ENCODE results near the gene CFAP65. TPM values are rescaled to one million over a fixed set of nuclear protein-coding genes. Genes with fewer than 3 reads are reported as not detected.

Gene CFAP65
- total RNA-seq, 2 donors from 2014 or later, result 4.4 TPM; not detected in 1

DNA sequence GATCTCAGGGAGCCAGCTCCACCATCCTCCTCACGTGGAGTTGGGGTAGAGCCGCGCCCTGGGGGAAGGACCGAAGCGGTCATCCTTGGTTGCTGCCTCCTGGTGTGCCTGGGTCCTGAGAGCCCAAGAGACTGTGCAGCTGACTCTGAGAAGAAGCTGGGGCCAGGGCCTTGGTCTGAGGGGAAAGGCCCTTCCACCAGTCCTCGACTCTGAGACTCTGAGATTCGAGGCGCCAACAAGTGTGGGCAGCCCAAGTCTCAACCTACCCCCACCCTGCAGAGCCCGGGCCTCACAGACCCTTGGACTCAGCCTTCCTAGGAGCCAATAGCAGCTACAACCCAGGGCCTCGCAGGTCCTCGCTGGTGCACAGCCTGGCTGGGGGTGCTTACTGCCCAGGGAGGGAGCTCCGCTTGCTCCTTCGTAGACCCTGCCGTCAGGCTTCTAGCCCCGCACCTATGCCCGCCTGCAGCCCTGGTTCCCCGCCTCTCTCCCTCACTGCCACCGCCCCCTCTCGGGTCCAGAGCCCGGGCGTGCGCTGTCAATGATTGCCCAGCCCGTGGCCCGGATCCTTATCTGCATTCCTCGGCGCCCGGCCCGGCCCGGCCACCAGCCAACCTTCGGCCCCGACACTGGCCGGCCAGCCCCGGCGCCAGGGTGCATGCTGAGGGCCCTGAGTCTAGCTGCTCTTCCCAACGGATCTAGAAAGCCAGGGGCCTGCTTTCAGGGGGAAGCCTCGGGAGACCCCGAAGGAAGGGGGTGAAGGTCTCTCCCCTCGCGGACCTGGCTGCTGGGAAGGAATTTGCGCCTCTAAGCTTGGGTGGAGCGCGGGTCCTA is 17.4 kb upstream of the CFAP65 start:
- TF ChIP-seq POLR2A (IDR thresholded peaks at IDR 0.05) (no peak), CTCF (IDR thresholded peaks at IDR 0.05) (no peak), POLR2AphosphoS5 (IDR thresholded peaks at IDR 0.05) (no peak)
- WGBS, result 5% methylated on average over 37 of the region's 42 CpGs
- H3K27ac ChIP-seq, result peak overlapping the region in 1 of 2 donors; percentile 1
- H3K9me3 ChIP-seq, result no peaks in the 10 kb centered on the region
- peak overlapping the region; percentile 23 to 45 for H3K4me3 ChIP-seq
- intact Hi-C loops (cut with DNase I), result loop anchor here (2.0 to 5.0 kb wide), 2 partner anchors 59 to 96 kb away; no protein-coding TSS in a partner anchor
- no peaks in the 10 kb centered on the region for H3K36me3 ChIP-seq
- DNase-seq (ENCODE audit: low spot score), result no peak
- H3K27me3 ChIP-seq (replicated peaks; ENCODE audit: insufficient read depth), result peaks cover 3% of the 10 kb centered on the region
- peaks cover 16% of the 10 kb centered on the region for H3K4me1 ChIP-seq (replicated peaks)

DNA sequence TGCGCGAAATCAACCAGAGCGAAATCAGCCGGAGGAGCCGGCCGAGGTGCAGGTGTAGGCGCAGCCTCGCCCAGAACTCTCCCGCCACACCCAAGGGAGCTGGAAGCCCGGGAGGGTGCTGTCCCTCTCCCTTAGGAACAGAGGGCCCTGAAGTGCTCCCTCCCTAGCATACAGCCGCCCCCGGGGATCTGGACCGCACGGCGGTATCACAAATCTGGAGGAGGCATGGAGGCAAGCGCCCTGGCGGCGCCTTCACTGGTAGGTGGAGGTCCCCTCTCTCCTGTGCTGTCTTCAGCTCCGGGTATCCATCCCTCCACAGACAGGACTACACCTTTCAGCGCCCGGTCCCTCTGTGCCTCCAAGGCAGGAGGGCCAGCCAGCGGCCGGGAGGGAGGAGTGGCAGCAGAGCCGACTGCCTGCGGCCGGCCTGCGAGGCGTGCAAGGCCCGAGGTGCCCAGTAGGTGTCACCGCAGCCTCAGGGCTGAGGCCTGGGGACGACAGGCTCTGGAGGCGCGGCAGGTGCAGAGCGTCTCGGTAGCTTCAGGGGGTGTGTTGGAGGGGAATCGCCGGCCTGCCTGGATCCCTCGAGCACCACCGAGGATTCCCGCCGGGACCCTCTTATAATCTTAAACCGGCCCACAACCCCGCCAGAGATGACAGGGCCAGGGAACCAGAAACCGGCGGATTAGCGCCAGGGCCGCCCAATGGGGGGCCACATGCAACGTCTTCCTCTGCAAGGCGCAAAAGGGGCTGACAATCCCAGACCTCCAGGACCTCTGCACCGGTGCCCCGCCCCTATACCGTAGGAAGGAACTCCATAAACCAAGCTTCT is 16.6 kb upstream of the CFAP65 start:
- TF ChIP-seq POLR2AphosphoS5 (IDR thresholded peaks at IDR 0.05), result peak; percentile 41
- TF ChIP-seq CTCF (IDR thresholded peaks at IDR 0.05), result peak; percentile 77 to 97 (median 89)
- TF ChIP-seq POLR2A (IDR thresholded peaks at IDR 0.05), result no peak
- Histone ChIP-seq H3K4me3 (peak overlapping the region in 1 of 2 donors; percentile 45), H3K9me3 (no peaks in the 10 kb centered on the region), H3K4me1 (replicated peaks) (peaks cover 16% of the 10 kb centered on the region), H3K36me3 (no peaks in the 10 kb centered on the region), H3K27ac (no peak overlapping the region), H3K27me3 (replicated peaks; ENCODE audit: insufficient read depth) (peaks cover 3% of the 10 kb centered on the region)
- intact Hi-C loops (cut with DNase I), result loop anchor here (2.0 to 5.0 kb wide), 2 partner anchors 59 to 97 kb away; no protein-coding TSS in a partner anchor
- DNase-seq (ENCODE audit: low spot score), result peak; percentile 70
- 7% methylated on average over 29 of the region's 52 CpGs for WGBS

DNA sequence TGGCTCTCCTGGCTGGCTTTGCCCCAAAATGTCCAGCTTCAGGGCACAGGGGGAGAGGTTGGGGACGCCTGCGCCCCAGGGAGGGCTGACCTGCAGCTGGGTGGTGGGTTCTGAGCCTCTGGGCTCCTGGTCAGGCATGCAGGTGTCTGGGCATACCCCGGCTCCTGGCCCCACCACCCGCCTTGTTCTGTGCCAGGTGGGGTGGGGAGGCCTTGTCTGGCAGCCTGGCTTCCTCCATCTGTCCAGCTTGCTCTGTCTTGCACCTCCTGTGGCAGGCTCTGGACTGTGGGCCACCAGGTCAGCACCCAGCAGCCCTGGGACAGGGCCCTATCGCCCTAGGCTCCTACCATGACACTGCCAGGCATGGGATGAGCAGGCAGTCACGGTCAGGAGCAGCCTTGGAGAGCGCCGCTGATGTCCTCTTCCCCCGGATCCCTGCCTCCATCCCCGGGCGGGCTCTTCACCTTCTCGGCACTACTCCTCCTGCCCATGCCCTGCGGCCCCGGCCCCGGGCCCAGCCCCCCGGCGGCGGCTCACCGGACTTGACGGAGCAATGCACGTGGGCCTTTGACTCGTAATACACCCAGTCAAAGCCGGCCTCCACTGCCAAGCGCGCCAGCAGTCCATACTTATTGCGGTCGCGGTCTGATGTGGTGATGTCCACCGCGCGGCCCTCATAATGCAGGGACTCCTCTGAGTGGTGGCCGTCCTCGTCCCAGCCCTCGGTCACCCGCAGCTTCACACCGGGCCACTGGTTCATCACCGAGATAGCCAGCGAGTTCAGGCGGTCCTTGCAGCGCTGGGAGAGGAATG is 15.8 kb upstream of the CFAP65 start:
- no peak for DNase-seq (ENCODE audit: low spot score)
- 25% methylated on average over 33 of the region's 40 CpGs for whole genome bisulfite sequencing
- intact Hi-C loops (cut with DNase I), result loop anchor here (5.0 kb wide), 1 partner anchor 60 kb away; no protein-coding TSS in a partner anchor
- H3K4me1 ChIP-seq (replicated peaks), result peaks cover 16% of the 10 kb centered on the region
- TF ChIP-seq POLR2AphosphoS5 (IDR thresholded peaks at IDR 0.05) (no peak), CTCF (IDR thresholded peaks at IDR 0.05) (no peak), POLR2A (IDR thresholded peaks at IDR 0.05) (no peak)
- H3K9me3 ChIP-seq, result no peaks in the 10 kb centered on the region
- peak overlapping the region in 1 of 2 donors; percentile 45 for H3K4me3 ChIP-seq
- H3K36me3 ChIP-seq, result no peaks in the 10 kb centered on the region
- H3K27me3 ChIP-seq (replicated peaks; ENCODE audit: insufficient read depth), result peaks cover 1% of the 10 kb centered on the region
- H3K27ac ChIP-seq, result no peak overlapping the region

DNA sequence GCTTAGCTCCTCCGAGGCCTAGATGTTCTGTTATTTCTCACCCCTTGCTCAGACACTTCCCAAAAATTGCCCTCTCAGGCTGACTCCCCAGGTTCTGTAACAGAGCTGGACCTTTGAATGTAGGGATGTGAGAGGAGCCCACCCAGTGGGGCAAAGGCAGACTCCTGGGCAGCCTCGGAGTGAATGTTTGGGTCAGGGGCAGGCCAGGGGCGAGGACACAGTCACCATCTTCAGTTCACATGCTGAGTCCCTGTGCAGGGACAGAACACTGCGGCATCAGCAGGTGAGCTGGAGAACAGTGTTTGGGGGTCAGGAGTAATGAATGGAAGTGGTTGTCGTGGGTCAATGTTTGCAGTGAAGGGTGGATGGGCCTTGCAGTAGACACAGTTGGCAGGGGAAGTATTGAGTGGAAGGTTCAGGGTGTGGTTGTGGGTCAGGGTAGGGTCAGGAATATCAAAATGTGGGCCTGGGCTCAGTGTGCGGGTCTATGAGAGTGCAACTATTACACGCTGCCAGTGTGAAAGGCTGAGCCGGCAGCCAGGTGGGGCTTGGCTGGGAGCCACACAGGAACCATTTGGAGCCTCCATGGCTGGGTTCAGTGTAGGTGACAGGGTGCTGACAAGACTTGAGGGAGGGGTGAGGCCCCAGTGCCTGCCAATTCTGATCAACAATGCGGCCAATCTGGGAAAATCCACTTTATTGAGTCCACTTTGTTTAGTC is 15.0 kb upstream of the CFAP65 start:
- DNase-seq (ENCODE audit: low spot score), result no peak
- intact Hi-C loops (cut with DNase I), result loop anchor here (5.0 kb wide), 1 partner anchor 61 kb away; no protein-coding TSS in a partner anchor
- H3K4me3 ChIP-seq, result no peak overlapping the region
- 69% methylated on average over 9 of the region's 9 CpGs for WGBS
- TF ChIP-seq POLR2AphosphoS5 (IDR thresholded peaks at IDR 0.05) (no peak), CTCF (IDR thresholded peaks at IDR 0.05) (no peak), POLR2A (IDR thresholded peaks at IDR 0.05) (no peak)
- no peaks in the 10 kb centered on the region for H3K9me3 ChIP-seq
- H3K27me3 ChIP-seq (replicated peaks; ENCODE audit: insufficient read depth), result no peaks in the 10 kb centered on the region
- H3K27ac ChIP-seq, result no peak overlapping the region
- no peaks in the 10 kb centered on the region for H3K36me3 ChIP-seq
- peaks cover 16% of the 10 kb centered on the region for H3K4me1 ChIP-seq (replicated peaks)
